Measurements from ENCODE around the gene MAP2K3.
"Not testable (repeated sequence)": the region's sequence is repeated elsewhere in the genome, so short reads cannot be mapped to it uniquely, and the experiment has no call there.

DNA sequence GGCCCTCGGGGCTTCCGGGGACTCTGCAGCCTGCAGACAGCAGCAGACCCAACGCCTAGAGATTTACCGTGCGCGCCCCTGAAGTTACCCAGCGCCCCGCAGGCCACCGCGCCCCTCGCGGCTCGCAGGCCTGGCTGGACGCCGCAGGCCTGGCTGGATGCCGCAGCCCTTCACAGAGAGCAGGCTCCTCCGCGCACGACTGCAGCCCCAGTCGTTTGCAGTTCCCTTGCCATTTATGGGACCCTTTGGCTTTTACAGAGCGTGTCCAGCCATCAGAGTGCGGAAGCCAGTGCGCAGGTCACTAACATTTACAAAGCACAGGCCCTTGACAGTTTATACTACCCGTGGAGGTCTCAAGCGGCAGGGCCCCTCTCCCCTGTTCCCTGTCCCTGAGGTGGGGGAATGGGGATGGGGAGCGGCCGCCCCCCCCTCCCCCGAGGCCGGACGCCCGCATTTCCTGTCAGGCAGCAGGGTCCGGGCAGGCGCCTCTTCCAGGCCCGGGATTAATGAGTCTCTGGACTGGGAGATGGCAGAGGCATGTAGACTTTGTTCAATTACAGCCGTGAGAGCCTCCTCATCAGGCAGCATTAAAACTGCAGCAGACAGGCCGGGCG is 32.5 kb downstream of the MAP2K3 start:
- TF ChIP-seq, protein P1, sequence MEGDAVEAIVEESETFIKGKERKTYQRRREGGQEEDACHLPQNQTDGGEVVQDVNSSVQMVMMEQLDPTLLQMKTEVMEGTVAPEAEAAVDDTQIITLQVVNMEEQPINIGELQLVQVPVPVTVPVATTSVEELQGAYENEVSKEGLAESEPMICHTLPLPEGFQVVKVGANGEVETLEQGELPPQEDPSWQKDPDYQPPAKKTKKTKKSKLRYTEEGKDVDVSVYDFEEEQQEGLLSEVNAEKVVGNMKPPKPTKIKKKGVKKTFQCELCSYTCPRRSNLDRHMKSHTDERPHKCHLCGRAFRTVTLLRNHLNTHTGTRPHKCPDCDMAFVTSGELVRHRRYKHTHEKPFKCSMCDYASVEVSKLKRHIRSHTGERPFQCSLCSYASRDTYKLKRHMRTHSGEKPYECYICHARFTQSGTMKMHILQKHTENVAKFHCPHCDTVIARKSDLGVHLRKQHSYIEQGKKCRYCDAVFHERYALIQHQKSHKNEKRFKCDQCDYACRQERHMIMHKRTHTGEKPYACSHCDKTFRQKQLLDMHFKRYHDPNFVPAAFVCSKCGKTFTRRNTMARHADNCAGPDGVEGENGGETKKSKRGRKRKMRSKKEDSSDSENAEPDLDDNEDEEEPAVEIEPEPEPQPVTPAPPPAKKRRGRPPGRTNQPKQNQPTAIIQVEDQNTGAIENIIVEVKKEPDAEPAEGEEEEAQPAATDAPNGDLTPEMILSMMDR (IDR thresholded peaks at IDR 0.05) = not testable (repeated sequence)
- TF ChIP-seq EP300, POLR2AphosphoS5, POLR2A (IDR thresholded peaks at IDR 0.05): not testable (repeated sequence)

Data from stomach (tissue), 4 donors.